Brain microvascular endothelial cell (primary cell): ENCODE data around the gene LEO1.
"Not testable (repeated sequence)": the region's sequence is repeated elsewhere in the genome, so short reads cannot be mapped to it uniquely, and the experiment has no call there.

Source experiments
- DNase-seq: peaks from one replicate; pipeline ENCODE4 v3.0.0-alpha.2; 2020
- H3K27ac ChIP-seq: fragments of 250-450 bp; sonication (Bioruptor Pico); 2 replicates; pipeline ENCODE4 v1.5.1; 2020; ENCODE audit warnings: mild to moderate bottlenecking, moderate library complexity
- H3K27me3 ChIP-seq: fragments of 250-450 bp; sonication (Bioruptor Pico); replicated peaks from 2 replicates; pipeline ENCODE4 v1.5.1; 2020; ENCODE audit warnings: mild to moderate bottlenecking
- H3K36me3 ChIP-seq: fragments of 250-450 bp; sonication (Bioruptor Pico); replicated peaks from 2 replicates; pipeline ENCODE4 v1.5.1; 2020; ENCODE audit warnings: mild to moderate bottlenecking
- H3K4me3 ChIP-seq: 2 replicates; pipeline ENCODE4 v1.5.1; 2011; ENCODE audit warnings: low read depth, mild to moderate bottlenecking, control low read depth, low read length, moderate library complexity
- CTCF ChIP-seq: IDR thresholded peaks from 2 replicates; pipeline ENCODE4 v1.5.1; 2011; ENCODE audit warnings: low read depth, mild to moderate bottlenecking, moderate library complexity, low read length, control low read depth, inconsistent platforms; ENCODE audit errors: missing control alignments
- in situ Hi-C: cut with HindIII; loops from 2 replicates; pipeline ENCODE4 v1.10.0; 2017; ENCODE audit warnings: low sequenced_read_pairs, low pct_ligation_motif_present

LEO1 gene

DNA sequence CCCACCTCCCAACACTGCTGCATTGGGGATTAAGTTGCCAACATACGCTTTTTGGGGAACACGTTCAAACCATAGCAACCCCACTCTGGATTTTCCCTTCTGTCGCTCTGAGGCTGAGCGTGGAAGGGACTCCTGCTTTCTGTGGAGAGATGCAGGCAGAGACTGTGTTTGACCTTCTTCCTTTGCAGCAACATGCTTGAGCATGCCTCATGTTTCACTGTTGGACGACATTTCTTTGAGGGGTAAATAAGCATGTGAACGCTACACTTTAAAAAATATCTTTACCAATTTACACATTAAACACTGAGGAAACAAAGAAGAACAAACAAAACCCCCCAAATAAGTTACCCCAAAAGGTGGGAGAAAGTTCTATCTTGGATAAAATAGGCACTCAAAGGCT is 33.2 kb upstream of the LEO1 start:
- no peaks in the 10 kb centered on the region for H3K27me3 ChIP-seq
- no peak overlapping the region for H3K4me3 ChIP-seq
- in situ Hi-C loops: no loop called here
- no peak for DNase-seq
- H3K36me3 ChIP-seq: no peaks in the 10 kb centered on the region
- TF ChIP-seq CTCF: no peak
- no peak overlapping the region for H3K27ac ChIP-seq

GRCh38 chr15:52003710-52004109 is 32.1 kb upstream of the LEO1 start:
- Histone ChIP-seq H3K27ac (no peak overlapping the region), H3K4me3 (no peak overlapping the region), H3K27me3 (no peaks in the 10 kb centered on the region), H3K36me3 (no peaks in the 10 kb centered on the region)
- in situ Hi-C loops: no loop called here
- no peak for DNase-seq
- TF ChIP-seq CTCF: no peak

DNA sequence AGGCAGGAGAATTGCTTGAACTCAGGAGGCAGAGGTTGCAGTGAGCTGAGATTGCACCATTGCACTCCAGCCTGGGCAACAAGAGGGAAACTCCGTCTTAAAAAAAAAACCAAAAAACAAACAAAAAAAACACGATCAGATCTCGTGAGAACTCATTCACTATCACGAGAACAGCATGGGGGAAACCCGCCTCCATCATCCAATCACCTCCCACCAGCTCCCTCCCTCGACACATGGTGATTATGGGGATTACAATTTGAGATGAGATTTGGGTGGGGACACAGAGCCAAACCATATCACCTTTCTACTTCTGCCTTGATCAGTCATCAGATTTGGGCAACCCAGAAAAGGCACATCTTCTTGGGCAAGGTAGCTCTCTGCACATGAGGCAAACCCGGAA is 31.5 kb upstream of the LEO1 start:
- in situ Hi-C loops, DNase-seq, H3K36me3 ChIP-seq, H3K27me3 ChIP-seq, H3K4me3 ChIP-seq, H3K27ac ChIP-seq: not testable (repeated sequence)

GRCh38 chr15:52002351-52002750 is 30.8 kb upstream of the LEO1 start:
- in situ Hi-C loops: no loop called here
- Histone ChIP-seq H3K36me3 (no peaks in the 10 kb centered on the region), H3K27ac (no peak overlapping the region), H3K4me3 (no peak overlapping the region), H3K27me3 (no peaks in the 10 kb centered on the region)
- DNase-seq: no peak
- TF ChIP-seq CTCF: no peak

GRCh38 chr15:51992953-51993352 is 21.4 kb upstream of the LEO1 start:
- no peak overlapping the region for H3K27ac ChIP-seq
- TF ChIP-seq CTCF: no peak
- no peaks in the 10 kb centered on the region for H3K36me3 ChIP-seq
- no peaks in the 10 kb centered on the region for H3K27me3 ChIP-seq
- no peak overlapping the region for H3K4me3 ChIP-seq
- no peak for DNase-seq
- in situ Hi-C loops: no loop called here

DNA sequence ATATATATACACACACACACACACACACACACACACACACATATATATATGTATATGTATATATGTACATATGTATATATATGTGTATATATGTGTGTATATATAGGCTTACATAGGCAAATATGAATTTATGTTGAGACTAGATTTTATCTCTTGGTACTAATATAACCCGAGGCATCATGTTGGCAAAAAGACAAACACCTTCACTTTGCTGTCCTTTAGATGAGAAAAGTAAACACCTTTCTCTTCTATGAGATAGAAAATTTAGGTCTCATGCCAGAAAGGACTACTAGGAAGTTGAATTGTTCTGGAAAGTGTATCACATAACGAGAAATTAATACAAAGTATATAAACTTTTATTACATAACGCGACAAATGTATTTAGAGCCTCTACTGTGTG is 19.6 kb upstream of the LEO1 start:
- in situ Hi-C loops: no loop called here
- no peak overlapping the region for H3K4me3 ChIP-seq
- TF ChIP-seq CTCF: no peak
- H3K36me3 ChIP-seq: no peaks in the 10 kb centered on the region
- DNase-seq: no peak
- no peak overlapping the region for H3K27ac ChIP-seq
- no peaks in the 10 kb centered on the region for H3K27me3 ChIP-seq
